Activated CD4-positive, alpha-beta memory T cell treated with anti-CD3 and anti-CD28 coated beads, Interleukin-2, amount 10 ng/mL, durations not matched to agents 7 days and 5 days (primary cell): Measurements from ENCODE around the gene NDUFS3. TPM values are rescaled to one million over a fixed set of nuclear protein-coding genes. Genes with fewer than 3 reads are reported as not detected.

Source experiments
- CTCF ChIA-PET: fragments of 350-600 bp; sonication (Branson Sonifier 250); formaldehyde crosslinking; loops from one replicate; lab custom pipeline; 2021; ENCODE audit warnings: antibody characterized with exemption, inconsistent platforms; lab: Charles Lee
- POLR2A ChIA-PET: fragments of 350-600 bp; sonication (Branson Sonifier 250); formaldehyde crosslinking; loops from one replicate; lab custom pipeline; 2021; ENCODE audit warnings: antibody characterized with exemption; lab: Charles Lee
- DNase-seq: peaks from one replicate; pipeline ENCODE4 v3.0.0-alpha.2; 2020
- H3K27ac Mint-ChIP-seq: one replicate; pipeline ENCODE4 v1.8.0; 2021; ENCODE audit warnings: mild to moderate bottlenecking, mixed read lengths
- H3K27me3 Mint-ChIP-seq: one replicate; pipeline ENCODE4 v1.8.0; 2021; ENCODE audit warnings: mixed read lengths
- H3K36me3 Mint-ChIP-seq: one replicate; pipeline ENCODE4 v1.8.0; 2021; ENCODE audit warnings: low read depth, mixed read lengths
- H3K4me1 Mint-ChIP-seq: one replicate; pipeline ENCODE4 v1.8.0; 2021; ENCODE audit warnings: mixed read lengths
- H3K4me3 Mint-ChIP-seq: one replicate; pipeline ENCODE4 v1.8.0; 2021; ENCODE audit warnings: mild to moderate bottlenecking, mixed read lengths
- H3K9me3 Mint-ChIP-seq: one replicate; pipeline ENCODE4 v1.8.0; 2021; ENCODE audit warnings: mixed read lengths
- total RNA-seq, 2 experiments: library from RNA; stranded (reverse); gene quantifications; one replicate each; pipeline ENCODE4 v1.2.3, GENCODE V29; 2021

The NDUFS3 gene
- total RNA-seq, 2 experiments from 2014 or later: 95.6 to 99.9 TPM

- H3K27ac Mint-ChIP-seq: no peak overlapping the region
- H3K9me3 Mint-ChIP-seq: no peaks in the 10 kb centered on the region
- CTCF ChIA-PET: interaction anchor here (1.0 to 1.3 kb wide), 4 partner anchors 11 to 191 kb away, joined by 3 to 5 read pairs (median 4); partner anchors contain the start of gene PSMC3
- H3K4me3 Mint-ChIP-seq: no peak overlapping the region
- H3K4me1 Mint-ChIP-seq: peaks cover 13% of the 10 kb centered on the region
- DNase-seq: no peak
- no peaks in the 10 kb centered on the region for H3K27me3 Mint-ChIP-seq
- H3K36me3 Mint-ChIP-seq: peaks cover 25% of the 10 kb centered on the region
- POLR2A ChIA-PET: no interaction called here
Measured at GRCh38 chr11:47617417-47617809, 38.5 kb downstream of the NDUFS3 start.

GRCh38 chr11:47620836-47621378 lies 42.0 kb downstream of the NDUFS3 start:
- H3K27ac Mint-ChIP-seq: no peak overlapping the region
- POLR2A ChIA-PET: interaction anchor here (1.0 kb wide), 1 partner anchor 18 kb away, joined by 3 read pairs; no protein-coding TSS in a partner anchor
- no peaks in the 10 kb centered on the region for H3K9me3 Mint-ChIP-seq
- no peak overlapping the region for H3K4me3 Mint-ChIP-seq
- peaks cover 13% of the 10 kb centered on the region for H3K4me1 Mint-ChIP-seq
- no peak for DNase-seq
- CTCF ChIA-PET: interaction anchor here (0.5 kb wide), 1 partner anchor 1158 kb away, joined by 3 read pairs; no protein-coding TSS in a partner anchor
- no peaks in the 10 kb centered on the region for H3K27me3 Mint-ChIP-seq
- peaks cover 32% of the 10 kb centered on the region for H3K36me3 Mint-ChIP-seq

GRCh38 chr11:47626234-47626633 lies 47.4 kb downstream of the NDUFS3 start:
- Mint-ChIP-seq H3K36me3 (peaks cover 52% of the 10 kb centered on the region), H3K27me3 (no peaks in the 10 kb centered on the region), H3K9me3 (no peaks in the 10 kb centered on the region), H3K4me3 (no peak overlapping the region), H3K4me1 (no peaks in the 10 kb centered on the region), H3K27ac (no peak overlapping the region)
- DNase-seq: no peak
- POLR2A ChIA-PET: no interaction called here
- CTCF ChIA-PET: interaction anchor here (0.7 kb wide), 1 partner anchor 58 kb away, joined by 3 read pairs; no protein-coding TSS in a partner anchor

GRCh38 chr11:47628026-47628425 lies 49.2 kb downstream of the NDUFS3 start:
- Mint-ChIP-seq H3K36me3 (peaks cover 49% of the 10 kb centered on the region), H3K27me3 (no peaks in the 10 kb centered on the region), H3K4me1 (no peaks in the 10 kb centered on the region), H3K9me3 (no peaks in the 10 kb centered on the region), H3K4me3 (no peak overlapping the region), H3K27ac (no peak overlapping the region)
- DNase-seq: no peak
- ChIA-PET POLR2A (no interaction called here), CTCF (no interaction called here)

GRCh38 chr11:47631473-47631872 lies 52.6 kb downstream of the NDUFS3 start:
- no peak for DNase-seq
- Mint-ChIP-seq H3K4me3 (no peak overlapping the region), H3K4me1 (no peaks in the 10 kb centered on the region), H3K27ac (no peak overlapping the region), H3K27me3 (no peaks in the 10 kb centered on the region), H3K36me3 (peaks cover 58% of the 10 kb centered on the region), H3K9me3 (no peaks in the 10 kb centered on the region)
- ChIA-PET POLR2A (no interaction called here), CTCF (no interaction called here)

Other genes with a start within 250 kb of the NDUFS3 start
- gene MYBPC3, start 226.4 kb upstream of the NDUFS3 start, total RNA-seq: not detected
- not detected for gene SPI1, start 200.5 kb upstream of the NDUFS3 start, total RNA-seq
- gene SLC39A13, start 170.5 kb upstream of the NDUFS3 start, total RNA-seq: 10 to 100 TPM; 23.6 to 24.2 TPM
- 100 to 1,000 TPM; 111 to 112 TPM for gene PSMC3, start 152.6 kb upstream of the NDUFS3 start, total RNA-seq
- gene RAPSN, start 129.9 kb upstream of the NDUFS3 start, total RNA-seq: under 1 TPM; 0.30 to 0.65 TPM
- 100 to 1,000 TPM; 104 to 105 TPM for gene CELF1, start 25.9 kb upstream of the NDUFS3 start, total RNA-seq
- gene PTPMT1, start 13.5 kb upstream of the NDUFS3 start, total RNA-seq: 10 to 100 TPM; 42.3 to 45.2 TPM
- 10 to 100 TPM; 18.1 to 18.2 TPM for gene KBTBD4, start 104 bp upstream of the NDUFS3 start, total RNA-seq
- under 1 TPM in 1 of 2 experiments, not detected in 1; 0.15 TPM for gene FAM180B, start 7.6 kb downstream of the NDUFS3 start, total RNA-seq
- under 1 TPM; 0.25 to 0.68 TPM for gene C1QTNF4, start 15.3 kb downstream of the NDUFS3 start, total RNA-seq
- gene MTCH2, start 63.5 kb downstream of the NDUFS3 start, total RNA-seq: 10 to 100 TPM; 87.8 to 91.7 TPM
- 1 to 10 TPM; 5.9 to 7.7 TPM for gene AGBL2, start 136.3 kb downstream of the NDUFS3 start, total RNA-seq
- gene FNBP4, start 188.3 kb downstream of the NDUFS3 start, total RNA-seq: 100 to 1,000 TPM; 123 to 136 TPM